ENCODE data around the gene TRAF3IP3. TPM values are rescaled to one million over a fixed set of nuclear protein-coding genes. Genes with fewer than 3 reads are reported as not detected.

Gene TRAF3IP3
- total RNA-seq, 1 experiment from 2014 or later: not detected

DNA sequence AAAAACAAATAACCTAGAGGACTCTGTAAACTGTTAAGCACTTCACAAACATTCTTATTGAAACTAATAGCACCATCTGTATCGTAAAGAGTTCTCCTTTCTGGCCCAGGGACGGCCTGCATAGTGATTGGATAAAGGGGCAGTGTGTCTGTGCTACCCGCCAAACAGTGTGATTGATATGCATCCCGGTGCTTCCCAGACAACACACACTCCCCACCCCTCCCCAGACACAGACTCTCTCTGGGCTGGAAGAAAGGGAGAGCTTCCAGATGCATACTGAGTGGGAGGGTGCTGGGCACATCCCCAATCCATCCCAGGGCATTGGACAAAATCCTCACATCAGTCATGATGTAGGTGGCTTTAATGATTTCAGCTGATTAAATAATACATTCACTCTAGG is 47.6 kb upstream of the TRAF3IP3 start:
- Histone ChIP-seq H3K9ac (ENCODE audit: extremely low read depth, insufficient read length, low read length) (no peak overlapping the region), H3K4me2 (ENCODE audit: insufficient read depth, insufficient read length, low read length) (no peak overlapping the region), H3K23me2 (ENCODE audit: insufficient read length, low read depth, low read length, poor library complexity, severe bottlenecking) (no peaks in the 10 kb centered on the region), H3K4ac (ENCODE audit: low read depth, low read length) (no peak overlapping the region), H2BK15ac (ENCODE audit: low read depth, low read length) (no peak overlapping the region), H3K27ac (ENCODE audit: insufficient read length, low read depth, low read length) (no peak overlapping the region), H2AK5ac (ENCODE audit: insufficient read length, low read length) (no peak overlapping the region), H3K4me1 (ENCODE audit: insufficient read depth, low read length) (no peaks in the 10 kb centered on the region; the same call in 1 of the 2 replicates), H3K79me2 (ENCODE audit: insufficient read depth, low read length) (no peaks in the 10 kb centered on the region), H2BK5ac (ENCODE audit: insufficient read length, low read length) (no peak overlapping the region), H4K8ac (replicated peaks; ENCODE audit: insufficient read length, low read depth, low read length) (no peak overlapping the region), H3K79me1 (ENCODE audit: insufficient read depth, low read depth, low read length, poor library complexity, severe bottlenecking) (no peaks in the 10 kb centered on the region), H2BK120ac (ENCODE audit: low read depth, low read length, poor library complexity, severe bottlenecking) (no peak overlapping the region), H3K56ac (ENCODE audit: insufficient read length, low read depth, low read length) (no peak overlapping the region), H2BK20ac (ENCODE audit: low read depth, low read length, poor library complexity, severe bottlenecking) (no peak overlapping the region), H3K18ac (ENCODE audit: insufficient read length, low read depth, low read length) (no peak overlapping the region), H2BK12ac (ENCODE audit: insufficient read length, low read depth, low read length) (no peak overlapping the region), H3K14ac (ENCODE audit: insufficient read depth, low read length) (no peak overlapping the region), H2AFZ (ENCODE audit: low read length) (no peak overlapping the region), H3K23ac (ENCODE audit: insufficient read length, low read depth, low read length) (no peak overlapping the region), H3K9me3 (ENCODE audit: control insufficient read depth, low read depth, low read length) (no peaks in the 10 kb centered on the region), H4K91ac (ENCODE audit: insufficient read length, low read depth, low read length) (no peak overlapping the region), H3T11ph (ENCODE audit: low read length) (no peak overlapping the region), H4K20me1 (ENCODE audit: control insufficient read depth, insufficient read depth, insufficient read length) (no peaks in the 10 kb centered on the region), H4K5ac (ENCODE audit: insufficient read length, low read depth, low read length) (no peak overlapping the region), H3K27me3 (ENCODE audit: insufficient read depth, low read length) (no peaks in the 10 kb centered on the region)
- peaks cover 7 to 12% of the 10 kb centered on the region in 2 experiments for H3K4me1 Mint-ChIP-seq
- H3K27ac Mint-ChIP-seq: no peak overlapping the region
- WGBS (ENCODE audit: extremely low coverage, insufficient read length, low lambda C conversion rate): no CpG with 5 or more reads among the region's 4 CpGs
- no peaks in the 10 kb centered on the region for H3K9me3 Mint-ChIP-seq
- no peak overlapping the region for H3K4me3 Mint-ChIP-seq
- TF ChIP-seq CTCF (conservative IDR thresholded peaks at IDR 0.05): no peak
- H3K27me3 Mint-ChIP-seq (ENCODE audit: low read depth): peaks cover 18% of the 10 kb centered on the region
- DNase-seq: no peak
- no peaks in the 10 kb centered on the region for H3K36me3 Mint-ChIP-seq (ENCODE audit: insufficient read depth in 1 of 3, low read depth in 3 of 3)
